Activated CD8-positive, alpha-beta memory T cell treated with anti-CD3 and anti-CD28 coated beads, Interleukin-2, amount 50 U/mL, for 48 hours (primary cell): ENCODE results near the gene TOP3A.
"Not testable (repeated sequence)": the region's sequence is repeated elsewhere in the genome, so short reads cannot be mapped to it uniquely, and the experiment has no call there.

Experiments
- DNase-seq: peaks from one replicate; pipeline ENCODE4 v3.0.0-alpha.2; 2020

The TOP3A gene

GRCh38 chr17:18323007-18323406 lies 8.2 kb upstream of the TOP3A start:
- no peak for DNase-seq

GRCh38 chr17:18322522-18322921 lies 7.7 kb upstream of the TOP3A start:
- DNase-seq: no peak

GRCh38 chr17:18321309-18321708 lies 6.5 kb upstream of the TOP3A start:
- no peak for DNase-seq

GRCh38 chr17:18320301-18320700 lies 5.5 kb upstream of the TOP3A start:
- DNase-seq: no peak

- no peak for DNase-seq
Measured at GRCh38 chr17:18319604-18320256, 4.9 kb upstream of the TOP3A start.

- DNase-seq: no peak
Measured at GRCh38 chr17:18318771-18319450, 4.1 kb upstream of the TOP3A start.

GRCh38 chr17:18318117-18318516 lies 3.3 kb upstream of the TOP3A start:
- no peak for DNase-seq

GRCh38 chr17:18315961-18316360 lies 1.2 kb upstream of the TOP3A start:
- no peak for DNase-seq

GRCh38 chr17:18315562-18315922 lies 748 bp upstream of the TOP3A start:
- DNase-seq: no peak

- DNase-seq: no peak
Measured at GRCh38 chr17:18314059-18314730, 599 bp downstream of the TOP3A start.

- no peak for DNase-seq
Measured at GRCh38 chr17:18309202-18309601, 5.6 kb downstream of the TOP3A start.

- DNase-seq: not testable (repeated sequence)
Measured at GRCh38 chr17:18303206-18303605, 11.6 kb downstream of the TOP3A start.

GRCh38 chr17:18300725-18301480 lies 13.9 kb downstream of the TOP3A start:
- no peak for DNase-seq

GRCh38 chr17:18298061-18298460 lies 16.7 kb downstream of the TOP3A start:
- not testable (repeated sequence) for DNase-seq

- no peak for DNase-seq
Measured at GRCh38 chr17:18291718-18292540, 22.9 kb downstream of the TOP3A start.

- DNase-seq: no peak
Measured at GRCh38 chr17:18285296-18285695, 29.5 kb downstream of the TOP3A start.

- DNase-seq: no peak
Measured at GRCh38 chr17:18281788-18282187, 33.0 kb downstream of the TOP3A start.

GRCh38 chr17:18280766-18281371 lies 33.9 kb downstream of the TOP3A start:
- DNase-seq: no peak

- no peak for DNase-seq
Measured at GRCh38 chr17:18280249-18280648, 34.5 kb downstream of the TOP3A start.

- DNase-seq: no peak
Measured at GRCh38 chr17:18278867-18279266, 35.9 kb downstream of the TOP3A start.

GRCh38 chr17:18277076-18277475 lies 37.7 kb downstream of the TOP3A start:
- DNase-seq: no peak
